HepG2 (cell line): Measurements from ENCODE around the gene ADAT3. TPM values are rescaled to one million over a fixed set of nuclear protein-coding genes. Genes with fewer than 3 reads are reported as not detected.

Experiments
- ATAC-seq: fragments of 200-7000 bp; cut with Tn5 transposase; 3 replicates; pipeline ENCODE4 v1.9.1; 2020; ENCODE audit warnings: mild to moderate bottlenecking, moderate library complexity
- BruUV-seq: library from RNA; stranded (reverse); fragments of 400-500 nt; replicated peaks from 2 replicates; lab custom pipeline; 2021; lab: Mats Ljungman, UMichigan
- CTCF ChIA-PET: fragments of 300-600 bp; formaldehyde crosslinking; extraction: SDS; loops from one replicate; lab custom pipeline; 2021; ENCODE audit warnings: low total read pairs, inconsistent platforms, low intra/inter-chr PET ratio; lab: Yijun Ruan, JAX
- POLR2A ChIA-PET: fragments of 350-600 bp; sonication (Branson Sonifier 250); formaldehyde crosslinking; loops from one replicate; lab custom pipeline; 2020; ENCODE audit warnings: antibody characterized with exemption, inconsistent platforms; lab: Yijun Ruan, JAX
- DNase-seq: peaks from one replicate; pipeline ENCODE4 v3.0.0-alpha.2; 2015; ENCODE audit warnings: low spot score
- FAIRE-seq: peaks from 3 replicates; lab custom pipeline; 2011; peaks lifted over from hg19 to GRCh38; lab: Jason Lieb, UNC
- H2AFZ ChIP-seq: one replicate; pipeline ENCODE4 v1.6.1; 2011; ENCODE audit warnings: low read length, inconsistent platforms
- H3K27ac ChIP-seq: fragments of 300-600 bp; 3 replicates; pipeline ENCODE4 v1.8.0; 2011; ENCODE audit warnings: mixed run types, mild to moderate bottlenecking, mixed read lengths, low read length, inconsistent platforms; ENCODE audit not compliant: insufficient read depth; ENCODE audit errors: extremely low read length
- H3K27me3 ChIP-seq, 2 experiments: fragments of 200-600 bp in 1 of 2; 2 replicates in 1 of 2; 3 replicates in 1 of 2; pipeline versions ENCODE4 v1.6.0 to v1.8.0; 2011; ENCODE audit warnings: low read length in 2 of 2, mild to moderate bottlenecking in 2 of 2, moderate library complexity in 2 of 2, inconsistent platforms in 1 of 2; ENCODE audit not compliant: insufficient read depth in 2 of 2, control insufficient read depth in 1 of 2
- H3K36me3 ChIP-seq, 2 experiments: fragments of 200-600 bp in 1 of 2; replicated peaks in 1 of 2; 2 replicates in 1 of 2; 3 replicates in 1 of 2; pipeline versions ENCODE4 v1.5.1 to v1.8.0; 2011; ENCODE audit warnings: low read length in 2 of 2, inconsistent platforms in 1 of 2; ENCODE audit not compliant: insufficient read depth in 2 of 2, control insufficient read depth in 1 of 2
- H3K4me1 ChIP-seq: 2 replicates; pipeline ENCODE4 v1.5.1; 2012; ENCODE audit warnings: low read length, inconsistent platforms; ENCODE audit not compliant: insufficient read depth
- H3K4me2 ChIP-seq: 2 replicates; pipeline ENCODE4 v1.6.0; 2011; ENCODE audit warnings: low read depth, low read length, inconsistent platforms
- H3K4me3 ChIP-seq, 3 experiments: fragments of 200-600 bp in 1 of 3; sonication (generic), shearing (Covaris generic) in 1 of 3; replicated peaks in 1 of 3; 2 replicates each; pipeline ENCODE4 v1.5.1; 2011 to 2016; ENCODE audit warnings: low read length in 3 of 3, inconsistent platforms in 2 of 3, low read depth in 2 of 3, mild to moderate bottlenecking in 2 of 3, control low read depth in 1 of 3, mixed read lengths in 1 of 3; ENCODE audit not compliant: insufficient read depth in 1 of 3
- H3K79me2 ChIP-seq: one replicate; pipeline ENCODE4 v1.6.1; 2011; ENCODE audit warnings: low read length, inconsistent platforms; ENCODE audit not compliant: insufficient read depth
- H3K9ac ChIP-seq: 2 replicates; pipeline ENCODE4 v1.6.0; 2011; ENCODE audit warnings: mild to moderate bottlenecking, low read depth, low read length, inconsistent platforms; ENCODE audit not compliant: insufficient read depth
- H3K9me3 ChIP-seq: 2 replicates; pipeline ENCODE4 v1.5.1; 2012; ENCODE audit warnings: mild to moderate bottlenecking, low read length
- H4K20me1 ChIP-seq: 2 replicates; pipeline ENCODE4 v1.6.0; 2011; ENCODE audit warnings: inconsistent platforms, mild to moderate bottlenecking, low read length, moderate library complexity; ENCODE audit not compliant: insufficient read depth
- ARID2 ChIP-seq: sonication (generic); formaldehyde crosslinking; IDR thresholded peaks from 2 replicates; pipeline ENCODE4 v1.8.1; 2022; ENCODE audit warnings: mild to moderate bottlenecking, missing genetic modification reagents, borderline replicate concordance
- CHD4 ChIP-seq: fragments of 200-600 bp; sonication (generic); IDR thresholded peaks from 2 replicates; pipeline ENCODE4 v1.7.0; 2017; ENCODE audit warnings: mild to moderate bottlenecking, low read length, borderline replicate concordance
- HINFP ChIP-seq: sonication (generic); formaldehyde crosslinking; IDR thresholded peaks from 2 replicates; pipeline ENCODE4 v1.4.0; 2020; ENCODE audit warnings: low read depth, mild to moderate bottlenecking, missing genetic modification reagents
- IKZF5 ChIP-seq: IDR thresholded peaks from 2 replicates; pipeline ENCODE4 v1.6.1; 2018; ENCODE audit warnings: missing genetic modification reagents, mild to moderate bottlenecking, missing compliant biosample characterization
- POGK ChIP-seq: sonication (generic); formaldehyde crosslinking; conservative IDR thresholded peaks from 2 replicates; pipeline ENCODE4 v1.8.0; 2022; ENCODE audit warnings: mild to moderate bottlenecking, moderate library complexity, missing genetic modification reagents
- POLR2A ChIP-seq, 2 experiments: IDR thresholded peaks; 2 replicates each; pipeline ENCODE4 v1.6.1; 2011; ENCODE audit warnings: low read depth in 2 of 2, low read length in 2 of 2, mild to moderate bottlenecking in 1 of 2, moderate library complexity in 1 of 2; ENCODE audit not compliant: insufficient read depth in 1 of 2
- RCOR2 ChIP-seq: IDR thresholded peaks from 2 replicates; pipeline ENCODE4 v1.6.1; 2016; ENCODE audit warnings: missing biosample characterization, missing genetic modification reagents
- TBL1XR1 ChIP-seq: fragments of 150-350 bp; IDR thresholded peaks from 2 replicates; pipeline ENCODE4 v1.6.1; 2014; ENCODE audit warnings: borderline replicate concordance, low read length; ENCODE audit not compliant: partially characterized antibody
- ZFP36 ChIP-seq: fragments of 150-350 bp; IDR thresholded peaks from 2 replicates; pipeline ENCODE4 v1.6.1; 2018; ENCODE audit warnings: borderline replicate concordance, low read length, low read depth; ENCODE audit not compliant: partially characterized antibody
- ZKSCAN1 ChIP-seq: fragments of 150-350 bp; IDR thresholded peaks from 2 replicates; pipeline ENCODE4 v1.6.1; 2014; ENCODE audit warnings: low read length
- ZMYM2 ChIP-seq: sonication (generic); formaldehyde crosslinking; IDR thresholded peaks from 2 replicates; pipeline ENCODE4 v1.8.0; 2022; ENCODE audit warnings: mild to moderate bottlenecking, missing genetic modification reagents
- ZNF205 ChIP-seq: IDR thresholded peaks from 2 replicates; pipeline ENCODE4 v1.6.1; 2018; ENCODE audit warnings: missing biosample characterization, missing genetic modification reagents
- ZNF441 ChIP-seq: sonication (generic); formaldehyde crosslinking; IDR thresholded peaks from 2 replicates; pipeline ENCODE4 v1.7.0; 2021; ENCODE audit warnings: missing genetic modification reagents, borderline replicate concordance
- ZNF629 ChIP-seq: sonication (generic); formaldehyde crosslinking; conservative IDR thresholded peaks from 2 replicates; pipeline ENCODE4 v1.5.0; 2020; ENCODE audit warnings: missing genetic modification reagents
- ZNF749 ChIP-seq: sonication (generic); formaldehyde crosslinking; IDR thresholded peaks from 2 replicates; pipeline ENCODE4 v1.8.0; 2022; ENCODE audit warnings: mild to moderate bottlenecking, missing genetic modification reagents, moderate library complexity, borderline replicate concordance
- WGBS: methylation state at CpG from one replicate; pipeline ENCODE4 v1.1.6; 2017; ENCODE audit warnings: low lambda C conversion rate; 5-methylcytosine and 5-hydroxymethylcytosine counted together
- in situ Hi-C: cut with HindIII; loops from 2 replicates; pipeline ENCODE4 v1.10.0; 2017; ENCODE audit warnings: low pct_unique_long_range_greater_than_20kb; ENCODE audit not compliant: extremely low pct_ligation_motif_present
- intact Hi-C: fragments of 100-400 bp; cut with micrococcal nuclease; formaldehyde crosslinking; loops from one replicate; pipeline ENCODE4 v1.10.0; 2022; ENCODE audit not compliant: unreplicated experiment
- polyA plus RNA-seq, 8 experiments: library from polyadenylated mRNA; depleted of rRNA in 3 of 8; stranded (reverse) in 7 of 8; unstranded in 1 of 8; fragments of >200 nt; fragmentation: Illumina TruSeq in 4 of 8; extraction: Trizol in 4 of 8; gene quantifications; 2 replicates each; pipeline versions ENCODE4 v1.2.1 to v1.2.3, GENCODE V29; 2011 to 2016; ENCODE audit warnings: low read depth in 4 of 8, missing spikeins in 1 of 8, mixed read lengths in 1 of 8; ENCODE audit not compliant: insufficient read depth in 1 of 8
- total RNA-seq, 5 experiments: library from RNA; depleted of rRNA; stranded (reverse); fragments of >200 nt; fragmentation: Illumina TruSeq; extraction: Trizol; gene quantifications; 2 replicates each; pipeline ENCODE4 v1.2.3, GENCODE V29; 2016; ENCODE audit warnings: low read depth in 1 of 5
- TF ChIP-seq, protein P1 (sequence below): sonication (generic); formaldehyde crosslinking; IDR thresholded peaks from 2 replicates; pipeline ENCODE4 v1.4.0; 2020; ENCODE audit warnings: mild to moderate bottlenecking, missing genetic modification reagents

The ADAT3 gene
- total and polyA plus RNA-seq, 2 of the 13 experiments (the other 11 are each of a cell fraction or from before 2014, with no cell fraction given) = 0.95 to 3.5 TPM

GRCh38 chr19:1906985-1907562 is 1.9 kb downstream of the ADAT3 start:
- 32% methylated on average over 9 of the region's 10 CpGs for WGBS
- DNase-seq (no peak), FAIRE-seq (peak; percentile 18), ATAC-seq (no peak)
- POLR2A ChIA-PET = interaction anchor here (0.7 to 3.5 kb wide), 3 partner anchors 9 to 144 kb away, joined by 3 to 14 read pairs (median 3); no protein-coding TSS in a partner anchor
- peak overlapping the region; percentile 70 for H3K9ac ChIP-seq
- no peaks in the 10 kb centered on the region for H3K9me3 ChIP-seq
- TF ChIP-seq ZNF441 (CRISPR knock-in tag) (0 out of 2 replicates have a peak, but pooled peaks have one; percentile 12), ZNF629 (CRISPR knock-in tag) (peak; percentile 86), RCOR2 (CRISPR knock-in tag) (peak; percentile 42; the same call in 1 of the 2 replicates), POGK (CRISPR knock-in tag) (0 out of 2 replicates have a peak, but pooled peaks have one; percentile 13), ARID2 (CRISPR knock-in tag) (peak; percentile 50; the same call in 1 of the 2 replicates), HINFP (CRISPR knock-in tag) (peak; percentile 73; the same call in 1 of the 2 replicates), IKZF5 (CRISPR knock-in tag) (0 out of 2 replicates have a peak, but pooled peaks have one; percentile 2), ZKSCAN1 (no peak), POLR2A (IDR thresholded peaks at IDR 0.05; ENCODE audit: insufficient read depth in 1 of 2, low read depth in 2 of 2, low read length in 2 of 2) (0 out of 4 replicates have a peak, but pooled peaks of 1 of the 2 experiments have one; percentile 21), ZMYM2 (CRISPR knock-in tag) (0 out of 2 replicates have a peak, but pooled peaks have one; percentile 51), TBL1XR1 (no peak), CHD4 (0 out of 2 replicates have a peak, but pooled peaks have one; percentile 50), ZNF749 (0 out of 2 replicates have a peak, but pooled peaks have one; percentile 8), ZNF205 (0 out of 2 replicates have a peak, but pooled peaks have one; percentile 14), ZFP36 (peak; percentile 52)
- TF ChIP-seq, protein P1, sequence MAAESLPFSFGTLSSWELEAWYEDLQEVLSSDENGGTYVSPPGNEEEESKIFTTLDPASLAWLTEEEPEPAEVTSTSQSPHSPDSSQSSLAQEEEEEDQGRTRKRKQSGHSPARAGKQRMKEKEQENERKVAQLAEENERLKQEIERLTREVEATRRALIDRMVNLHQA (CRISPR knock-in tag) = no peak
- no peak overlapping the region for H2AFZ ChIP-seq
- H4K20me1 ChIP-seq = peaks cover 6% of the 10 kb centered on the region; the same call in 1 of the 2 replicates
- H3K4me2 ChIP-seq = peak overlapping the region; percentile 81
- no TSS peak for BruUV-seq
- H3K79me2 ChIP-seq = peaks cover 50% of the 10 kb centered on the region
- H3K36me3 ChIP-seq = peaks cover 0 to 1% of the 10 kb centered on the region in 2 experiments; a peak in 2 of 5 replicates
- H3K4me3 ChIP-seq = peak overlapping the region; percentile 57 to 82 (median 69)
- intact Hi-C loops = loop anchor here (1.0 kb wide), 1 partner anchor 22 kb away; no protein-coding TSS in a partner anchor
- peaks cover 69% of the 10 kb centered on the region for H3K4me1 ChIP-seq
- peak overlapping the region; percentile 58 for H3K27ac ChIP-seq
- CTCF ChIA-PET = no interaction called here
- no peaks in the 10 kb centered on the region for H3K27me3 ChIP-seq
- in situ Hi-C loops = no loop called here
